HL-60/S4 treated with phorbol 12-myristate 13-acetate at 8.2 ng/mL for 4 days and 3 days (cell line): ENCODE results near the gene MPV17.
"Not testable (repeated sequence)": the region's sequence is repeated elsewhere in the genome, so short reads cannot be mapped to it uniquely, and the experiment has no call there.

ENCODE experiments used
- in situ Hi-C: fragments of 300-500 bp; cut with MboI; formaldehyde crosslinking; loops from 2 replicates; pipeline ENCODE4 v1.15.0; 2022; ENCODE audit warnings: low sequenced_read_pairs

The MPV17 gene

GRCh38 chr2:27300606-27301005 is 22.3 kb downstream of the MPV17 start:
- in situ Hi-C loops: not testable (repeated sequence)

- in situ Hi-C loops: loop anchor here (25.0 kb wide), 1 partner anchor 186 kb away; the partner anchor contains the start of genes ABHD1 and CGREF1
Measured at GRCh38 chr2:27298391-27299080, 24.4 kb downstream of the MPV17 start.

- in situ Hi-C loops: loop anchor here (25.0 kb wide), 1 partner anchor 185 kb away; the partner anchor contains the start of genes ABHD1 and CGREF1
Measured at GRCh38 chr2:27297195-27297594, 25.7 kb downstream of the MPV17 start.

GRCh38 chr2:27296481-27296880 is 26.4 kb downstream of the MPV17 start:
- in situ Hi-C loops: loop anchor here (25.0 kb wide), 1 partner anchor 184 kb away; the partner anchor contains the start of genes ABHD1 and CGREF1

- in situ Hi-C loops: loop anchor here (25.0 kb wide), 1 partner anchor 183 kb away; the partner anchor contains the start of genes ABHD1 and CGREF1
Measured at GRCh38 chr2:27294928-27295327, 28.0 kb downstream of the MPV17 start.

- in situ Hi-C loops: loop anchor here (25.0 kb wide), 1 partner anchor 180 kb away; the partner anchor contains the start of genes ABHD1 and CGREF1
Measured at GRCh38 chr2:27291865-27292264, 31.0 kb downstream of the MPV17 start.

- in situ Hi-C loops: loop anchor here (25.0 kb wide), 1 partner anchor 178 kb away; the partner anchor contains the start of genes ABHD1 and CGREF1
Measured at GRCh38 chr2:27290549-27290948, 32.3 kb downstream of the MPV17 start.

- in situ Hi-C loops: loop anchor here (25.0 kb wide), 1 partner anchor 176 kb away; the partner anchor contains the start of genes ABHD1 and CGREF1
Measured at GRCh38 chr2:27288610-27289009, 34.3 kb downstream of the MPV17 start.

- in situ Hi-C loops: loop anchor here (25.0 kb wide), 1 partner anchor 173 kb away; the partner anchor contains the start of genes ABHD1 and CGREF1
Measured at GRCh38 chr2:27285481-27285880, 37.4 kb downstream of the MPV17 start.

- in situ Hi-C loops: loop anchor here (25.0 kb wide), 1 partner anchor 173 kb away; the partner anchor contains the start of genes ABHD1 and CGREF1
Measured at GRCh38 chr2:27284996-27285395, 37.9 kb downstream of the MPV17 start.

- in situ Hi-C loops: loop anchor here (25.0 kb wide), 1 partner anchor 171 kb away; the partner anchor contains the start of genes ABHD1 and CGREF1
Measured at GRCh38 chr2:27282892-27283291, 40.0 kb downstream of the MPV17 start.

- in situ Hi-C loops: loop anchor here (25.0 kb wide), 1 partner anchor 170 kb away; the partner anchor contains the start of genes ABHD1 and CGREF1
Measured at GRCh38 chr2:27281855-27282559, 40.9 kb downstream of the MPV17 start, which contains the start of gene TRIM54. Gene TRIM54, plus strand, starts transcription at chr2:27282429. Its CDS starts 303 bp downstream, at chr2:27282732.

GRCh38 chr2:27281442-27281841 is 41.5 kb downstream of the MPV17 start:
- in situ Hi-C loops: loop anchor here (25.0 kb wide), 1 partner anchor 169 kb away; the partner anchor contains the start of genes ABHD1 and CGREF1

- in situ Hi-C loops: loop anchor here (25.0 kb wide), 1 partner anchor 169 kb away; the partner anchor contains the start of genes ABHD1 and CGREF1
Measured at GRCh38 chr2:27280826-27281225, 42.1 kb downstream of the MPV17 start.

- in situ Hi-C loops: loop anchor here (25.0 kb wide), 1 partner anchor 166 kb away; the partner anchor contains the start of genes ABHD1 and CGREF1
Measured at GRCh38 chr2:27278010-27278409, 44.9 kb downstream of the MPV17 start.

GRCh38 chr2:27275211-27276150 is 47.4 kb downstream of the MPV17 start, which contains the start of gene DNAJC5G:
Gene DNAJC5G, plus strand, starts transcription at chr2:27275433. Its CDS starts 1,296 bp downstream, at chr2:27276729.
- in situ Hi-C loops: loop anchor here (25.0 kb wide), 1 partner anchor 163 kb away; the partner anchor contains the start of genes ABHD1 and CGREF1

- in situ Hi-C loops: not testable (repeated sequence)
Measured at GRCh38 chr2:27272537-27273522, 50.1 kb downstream of the MPV17 start.

GRCh38 chr2:27271631-27272340 is 51.1 kb downstream of the MPV17 start:
- in situ Hi-C loops: no loop called here
